UCSD-AML1 (cell line): ENCODE results near the gene MUC4.
"Not testable (repeated sequence)": the region's sequence is repeated elsewhere in the genome, so short reads cannot be mapped to it uniquely, and the experiment has no call there.

Experiments used
- DNase-seq: peaks from one replicate; lab custom pipeline; 2025; ENCODE audit not compliant: unreplicated experiment; lab: John Stamatoyannopoulos, UW

MUC4 gene

DNA sequence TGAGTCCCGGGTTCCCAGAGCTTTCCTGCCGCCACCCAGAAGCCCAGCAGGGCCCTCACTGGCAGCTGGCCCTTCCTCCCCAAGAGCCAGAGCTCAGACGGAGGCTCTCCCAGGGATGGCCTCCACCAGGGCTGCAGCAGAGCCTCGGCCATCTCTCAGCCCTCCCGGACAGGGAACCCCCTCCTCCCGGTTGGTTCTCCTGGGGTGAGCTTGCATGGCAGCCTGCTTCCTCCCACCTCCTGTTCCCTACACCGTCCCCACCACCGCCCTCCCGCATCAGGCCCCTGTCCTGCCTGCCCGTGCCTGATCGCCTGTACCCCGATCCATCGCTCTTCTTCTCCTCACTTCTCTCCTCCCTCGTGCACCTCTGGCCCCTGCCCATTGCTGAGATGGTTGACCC lies 24.1 kb upstream of the MUC4 start:
- DNase-seq: no peak

GRCh38 chr3:195834675-195835583 lies 23.2 kb upstream of the MUC4 start:
- DNase-seq: no peak

- DNase-seq: no peak
Observed at GRCh38 chr3:195829897-195830254, 18.1 kb upstream of the MUC4 start.

GRCh38 chr3:195828762-195829161 lies 17.0 kb upstream of the MUC4 start:
- DNase-seq: no peak

- DNase-seq: no peak
Observed at GRCh38 chr3:195825857-195826804, 14.4 kb upstream of the MUC4 start.

DNA sequence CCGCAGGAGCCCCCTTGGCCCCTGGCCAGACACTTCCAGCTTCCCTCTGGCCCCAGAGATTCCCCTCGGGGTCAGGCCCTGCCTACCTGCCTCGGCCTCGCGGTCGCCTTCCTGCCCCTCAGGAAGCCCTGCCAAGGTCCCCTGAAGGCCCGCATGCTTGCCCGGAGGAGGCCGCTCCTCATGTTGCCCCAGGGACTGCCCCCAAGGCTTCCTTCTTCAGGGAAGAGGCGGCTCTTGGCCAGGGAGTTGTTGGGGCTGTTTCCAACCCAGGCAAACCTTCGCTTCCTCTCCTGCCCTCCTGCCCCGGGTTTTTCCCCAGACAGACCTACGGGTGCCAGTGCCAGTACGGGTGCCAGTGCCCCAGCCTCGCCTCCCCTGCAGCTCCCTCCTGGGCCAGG lies 13.5 kb upstream of the MUC4 start:
- DNase-seq: no peak

GRCh38 chr3:195824425-195825190 lies 12.9 kb upstream of the MUC4 start:
- DNase-seq: not testable (repeated sequence)

- DNase-seq: no peak
Observed at GRCh38 chr3:195823999-195824398, 12.3 kb upstream of the MUC4 start.

GRCh38 chr3:195823280-195823679 lies 11.6 kb upstream of the MUC4 start:
- DNase-seq: no peak

DNA sequence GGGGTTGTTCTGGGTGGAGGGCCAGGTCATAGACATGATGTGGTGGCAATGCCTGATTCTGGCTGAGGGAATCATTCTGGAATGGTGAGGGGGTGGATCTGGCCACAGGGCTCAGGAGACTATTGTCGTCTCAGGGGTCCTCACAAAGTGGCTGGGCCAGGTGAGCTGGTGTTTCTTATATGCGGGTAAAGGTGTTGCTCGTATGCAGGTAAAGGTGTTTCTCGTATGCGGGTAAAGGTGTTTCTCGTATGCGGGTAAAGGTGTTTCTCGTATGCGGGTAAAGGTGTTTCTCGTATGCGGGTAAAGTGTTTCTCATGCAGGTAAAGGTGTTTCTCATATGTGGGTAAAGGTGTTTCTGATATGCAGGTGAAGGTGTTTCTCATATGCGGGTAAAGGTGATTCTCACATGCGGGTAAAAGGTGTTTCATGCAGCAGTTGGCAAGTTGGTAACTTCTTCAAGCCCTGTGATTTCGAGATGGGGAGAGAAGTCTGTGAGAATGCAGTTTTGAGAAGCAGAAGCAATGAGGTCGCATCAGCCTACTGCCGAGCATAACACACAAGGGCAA lies 10.5 kb upstream of the MUC4 start:
- DNase-seq: no peak

DNA sequence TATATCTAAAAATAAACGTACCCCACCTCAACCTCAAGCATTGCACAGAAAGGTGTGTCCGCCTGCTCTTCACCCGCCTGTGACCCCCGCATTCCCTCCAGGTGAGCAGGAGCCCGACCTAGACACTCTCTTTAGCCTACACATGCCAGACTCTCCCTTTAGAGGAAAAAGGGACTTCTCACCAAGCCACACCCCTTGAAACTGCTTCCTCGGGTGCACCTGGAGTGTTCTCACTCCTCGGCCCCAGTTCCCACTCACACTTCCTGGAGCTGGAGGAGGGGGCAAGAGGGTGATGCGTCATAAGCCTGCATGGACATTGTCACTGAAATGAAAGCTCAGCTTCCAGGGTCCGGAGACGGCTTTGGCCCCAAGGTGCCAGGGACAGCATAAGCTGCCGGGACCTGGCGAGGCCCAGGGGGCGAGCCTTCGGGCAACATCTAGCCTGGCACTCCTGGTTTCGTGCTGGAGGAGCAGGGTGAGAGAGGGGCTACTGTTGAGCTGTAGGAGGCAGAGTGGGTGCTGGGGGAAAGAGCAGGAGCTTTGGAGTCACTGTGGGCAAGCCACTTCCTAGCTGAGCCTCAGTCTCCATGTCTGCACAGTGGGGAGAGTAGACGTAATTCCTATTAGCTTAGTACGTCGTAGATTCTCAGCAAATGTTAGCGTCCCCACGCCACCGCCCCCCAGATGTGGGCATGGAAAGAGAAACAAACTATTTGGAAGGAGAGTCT lies 9.8 kb upstream of the MUC4 start:
- DNase-seq: no peak

DNA sequence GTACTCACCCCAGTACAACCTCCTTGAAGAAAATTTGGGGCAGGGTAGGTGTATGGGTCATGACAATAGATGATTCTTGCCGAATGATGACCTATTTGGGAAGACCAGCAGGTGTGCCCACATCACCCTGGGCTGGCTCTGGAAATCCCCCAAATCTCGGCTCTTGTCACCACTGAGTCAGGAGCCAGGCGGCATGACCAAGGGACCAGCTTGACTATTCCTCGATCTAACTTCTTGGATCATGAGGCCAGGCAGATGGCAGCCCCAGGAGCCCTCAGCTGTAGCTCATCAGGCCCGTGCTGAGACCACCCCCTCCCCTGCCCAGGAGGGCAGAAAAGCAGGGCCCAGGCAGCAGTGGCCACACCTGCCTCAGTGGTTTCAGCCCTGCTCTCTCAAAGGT lies 9.2 kb upstream of the MUC4 start:
- no peak for DNase-seq

DNA sequence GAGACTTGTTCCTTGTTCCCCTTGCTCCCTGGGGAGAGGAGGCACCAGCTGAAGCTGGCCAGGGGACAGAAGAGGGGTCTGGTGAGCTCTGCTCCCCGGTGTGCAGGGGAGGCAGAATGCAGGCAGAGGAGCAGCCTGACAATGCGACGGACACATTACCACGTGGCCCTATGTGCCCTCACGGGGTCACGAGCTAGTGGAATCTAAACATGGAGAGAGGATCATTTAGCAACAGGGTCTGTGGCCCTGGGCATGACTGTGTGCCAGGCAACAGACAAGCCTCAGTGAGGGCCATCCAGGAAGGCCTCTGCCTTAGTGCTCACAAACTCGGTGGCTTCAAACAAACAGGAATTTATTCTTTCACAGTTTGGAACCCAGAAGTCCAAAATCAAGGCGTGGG lies 8.5 kb upstream of the MUC4 start:
- no peak for DNase-seq

- DNase-seq: no peak
Observed at GRCh38 chr3:195818301-195818700, 6.6 kb upstream of the MUC4 start.

GRCh38 chr3:195817578-195818135 lies 5.9 kb upstream of the MUC4 start:
- no peak for DNase-seq

DNA sequence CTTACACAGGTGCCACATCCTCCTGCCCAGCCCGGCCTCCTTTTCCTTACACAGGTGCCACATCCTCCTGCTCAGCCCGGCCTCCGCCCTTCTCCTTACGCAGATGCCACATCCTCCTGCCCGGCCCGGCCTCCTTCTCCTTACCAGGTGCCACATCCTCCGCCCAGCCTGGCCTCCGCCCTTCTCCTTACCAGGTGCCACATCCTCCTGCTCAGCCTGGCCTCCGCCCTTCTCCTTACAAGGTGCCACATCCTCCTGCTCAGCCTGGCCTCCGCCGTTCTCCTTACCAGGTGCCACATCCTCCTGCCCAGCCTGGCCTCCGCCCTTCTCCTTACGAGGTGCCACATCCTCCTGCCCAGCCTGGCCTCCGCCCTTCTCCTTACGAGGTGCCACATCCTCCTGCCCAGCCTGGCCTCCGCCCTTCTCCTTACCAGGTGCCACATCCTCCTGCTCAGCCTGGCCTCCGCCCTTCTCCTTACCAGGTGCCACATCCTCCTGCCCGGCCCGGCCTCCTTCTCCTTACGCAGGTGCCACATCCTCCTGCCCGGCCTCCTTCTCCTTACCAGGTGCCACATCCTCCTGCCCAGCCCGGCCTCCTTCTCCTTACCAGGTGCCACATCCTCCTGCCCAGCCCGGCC lies 4.7 kb upstream of the MUC4 start:
- not testable (repeated sequence) for DNase-seq

GRCh38 chr3:195815169-195815771 lies 3.5 kb upstream of the MUC4 start:
- DNase-seq: no peak

GRCh38 chr3:195813916-195814640 lies 2.3 kb upstream of the MUC4 start:
- no peak for DNase-seq
